ENCODE data around the gene UBE2D1.

Gene UBE2D1

DNA sequence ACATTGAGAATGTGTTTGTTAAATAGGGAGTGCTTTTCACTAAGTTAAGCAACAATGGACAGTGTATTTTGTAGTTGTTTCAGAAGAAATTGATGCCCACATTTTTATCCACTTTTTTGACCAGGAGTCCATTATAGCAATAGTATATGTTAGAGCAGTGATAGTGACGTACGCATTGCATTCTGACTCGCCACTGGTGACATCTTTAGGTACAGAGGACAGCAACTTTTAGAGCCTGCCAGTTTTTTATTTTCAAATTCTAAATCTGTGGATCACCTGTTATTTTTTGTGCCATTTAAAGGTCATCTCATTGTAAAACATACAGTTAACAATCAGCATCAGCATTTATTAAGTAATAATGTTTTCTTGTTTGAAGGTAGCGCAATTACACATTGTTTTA is 1.4 kb downstream of the UBE2D1 start:
- peak overlapping the region; percentile 83 for H3K4me3 ChIP-seq (ENCODE audit: low read depth, low read length)

DNA sequence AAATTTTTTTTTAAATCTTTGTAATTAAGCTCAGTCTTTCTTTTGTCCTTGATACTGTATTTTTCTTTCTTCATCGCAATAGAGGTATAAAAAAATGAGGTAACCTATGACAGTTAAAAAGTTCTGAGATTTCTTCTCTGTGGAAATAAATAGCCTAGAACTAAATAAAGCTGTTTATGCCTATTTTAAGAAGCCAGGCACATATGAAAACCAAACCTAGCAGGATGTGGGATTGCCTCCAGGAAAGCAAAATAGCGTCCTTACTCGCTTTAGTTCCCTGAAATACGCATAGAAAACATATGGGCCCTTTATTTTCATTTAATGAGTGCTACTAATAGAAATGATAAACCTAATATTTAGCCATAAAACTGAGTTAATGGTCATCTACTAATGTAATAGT is 6.6 kb downstream of the UBE2D1 start:
- H3K4me3 ChIP-seq (ENCODE audit: low read depth, low read length) = no peak overlapping the region

DNA sequence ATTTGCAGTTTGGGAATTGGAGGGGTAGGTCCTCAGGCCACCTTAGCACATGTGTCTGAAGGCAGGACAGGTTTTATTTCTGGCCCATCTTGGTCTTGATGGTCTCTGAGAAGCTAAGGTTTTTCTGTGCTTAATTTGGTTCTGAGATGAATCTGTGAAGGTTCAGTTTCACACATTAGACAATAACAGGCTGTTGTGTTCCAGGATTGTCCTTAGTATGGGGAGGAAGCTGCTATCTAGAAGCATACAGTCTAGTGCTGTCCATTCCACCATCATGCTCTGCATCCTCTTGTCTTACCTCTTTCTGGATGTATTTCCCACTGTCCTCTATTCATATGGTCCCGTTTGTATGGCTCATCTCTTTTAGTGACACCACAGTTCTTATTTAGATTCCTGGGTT is 7.1 kb downstream of the UBE2D1 start:
- H3K4me3 ChIP-seq (ENCODE audit: low read depth, low read length) = no peak overlapping the region

DNA sequence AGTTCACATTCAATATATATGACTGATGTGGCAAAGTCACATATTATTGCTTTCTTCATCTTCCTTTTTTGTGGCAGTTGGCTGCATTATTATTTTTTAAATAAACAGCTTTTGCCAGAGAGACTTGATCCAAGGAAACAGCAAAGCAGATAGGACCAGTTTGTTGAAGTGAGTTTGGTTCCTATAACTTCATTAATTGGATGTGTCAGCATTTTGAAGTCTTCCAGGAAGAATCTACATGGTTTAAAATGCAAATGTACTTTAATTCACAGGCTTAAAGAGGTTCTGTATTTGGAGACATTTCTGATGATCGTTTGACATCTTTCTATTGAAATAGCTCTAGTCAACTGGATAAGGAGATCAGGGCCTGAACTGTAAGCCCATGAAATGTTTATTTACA is 13.2 kb downstream of the UBE2D1 start:
- no peak overlapping the region for H3K4me3 ChIP-seq (ENCODE audit: low read depth, low read length)

DNA sequence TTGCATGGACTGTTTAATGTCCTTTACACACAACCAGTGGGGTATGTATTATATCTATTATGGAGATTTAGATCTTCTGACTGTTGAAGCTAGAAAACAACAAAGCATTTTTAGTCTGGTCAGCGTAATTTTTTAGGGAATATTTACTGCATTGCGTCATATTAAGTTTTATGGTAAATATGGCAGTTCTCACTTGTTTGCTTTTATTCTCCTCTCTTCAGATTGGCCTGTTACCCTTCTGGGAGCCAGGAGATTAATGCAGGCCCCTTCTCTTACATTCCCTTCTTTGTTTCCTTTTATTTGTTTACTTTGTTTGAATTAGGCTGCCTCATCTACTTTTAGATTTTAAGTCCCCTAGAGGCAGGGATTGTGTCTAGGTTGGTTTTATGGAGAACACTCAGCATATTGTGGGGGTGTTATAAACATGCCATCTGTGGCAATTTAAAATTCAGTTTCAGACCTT is 13.8 kb downstream of the UBE2D1 start:
- H3K4me3 ChIP-seq (ENCODE audit: low read depth, low read length) = no peak overlapping the region

DNA sequence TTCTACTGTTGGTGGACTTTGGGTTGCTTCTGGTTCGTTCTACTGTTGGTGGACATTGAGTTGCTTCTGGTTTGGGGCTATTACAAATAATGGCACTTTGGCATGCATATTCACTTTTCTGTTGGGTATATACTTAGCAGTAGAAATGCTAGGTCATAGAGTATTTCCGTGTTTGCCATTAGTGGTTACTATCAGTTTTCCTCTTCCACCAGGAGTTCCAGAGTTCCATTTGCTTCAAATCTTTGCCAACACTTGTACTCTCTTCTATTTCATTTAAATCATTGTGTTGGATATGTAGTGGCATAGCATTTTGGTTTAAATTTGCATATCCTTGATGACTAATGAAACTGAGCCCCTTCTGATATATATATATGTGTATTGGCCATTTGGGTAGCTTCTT is 15.2 kb downstream of the UBE2D1 start:
- no peak overlapping the region for H3K4me3 ChIP-seq (ENCODE audit: low read depth, low read length)

DNA sequence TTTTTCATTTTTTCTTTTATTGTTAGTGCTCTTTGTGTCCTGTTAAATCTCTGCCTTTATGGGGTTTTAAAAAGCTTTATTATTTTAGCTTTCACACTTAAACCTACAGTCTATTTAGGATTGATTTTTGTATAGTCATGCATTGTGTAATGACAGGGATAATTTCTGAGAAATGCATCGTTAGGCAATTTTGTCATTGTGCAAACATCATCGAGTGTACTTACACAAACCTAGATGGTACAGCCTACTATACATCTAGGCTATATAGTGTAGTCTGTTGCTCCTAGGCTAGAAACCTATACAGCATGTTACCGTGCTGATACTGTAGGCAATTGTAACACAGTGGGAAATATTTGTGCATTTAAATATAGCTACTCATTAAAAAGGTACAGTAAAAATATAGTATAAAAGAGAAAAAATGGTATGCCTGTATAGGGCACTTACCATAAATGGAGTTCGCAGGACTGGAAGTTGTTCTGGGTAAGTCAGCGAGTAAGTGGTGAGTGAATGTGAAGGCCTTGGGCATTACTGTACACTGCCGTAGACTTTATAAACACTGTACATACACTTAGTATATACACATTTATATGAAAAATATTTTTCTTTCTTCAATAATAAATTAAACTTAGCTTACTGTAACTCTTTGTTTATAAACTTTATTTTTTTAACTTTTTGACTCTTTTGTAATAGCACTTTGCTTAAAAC is 16.0 kb downstream of the UBE2D1 start:
- no peak overlapping the region for H3K4me3 ChIP-seq (ENCODE audit: low read depth, low read length)

DNA sequence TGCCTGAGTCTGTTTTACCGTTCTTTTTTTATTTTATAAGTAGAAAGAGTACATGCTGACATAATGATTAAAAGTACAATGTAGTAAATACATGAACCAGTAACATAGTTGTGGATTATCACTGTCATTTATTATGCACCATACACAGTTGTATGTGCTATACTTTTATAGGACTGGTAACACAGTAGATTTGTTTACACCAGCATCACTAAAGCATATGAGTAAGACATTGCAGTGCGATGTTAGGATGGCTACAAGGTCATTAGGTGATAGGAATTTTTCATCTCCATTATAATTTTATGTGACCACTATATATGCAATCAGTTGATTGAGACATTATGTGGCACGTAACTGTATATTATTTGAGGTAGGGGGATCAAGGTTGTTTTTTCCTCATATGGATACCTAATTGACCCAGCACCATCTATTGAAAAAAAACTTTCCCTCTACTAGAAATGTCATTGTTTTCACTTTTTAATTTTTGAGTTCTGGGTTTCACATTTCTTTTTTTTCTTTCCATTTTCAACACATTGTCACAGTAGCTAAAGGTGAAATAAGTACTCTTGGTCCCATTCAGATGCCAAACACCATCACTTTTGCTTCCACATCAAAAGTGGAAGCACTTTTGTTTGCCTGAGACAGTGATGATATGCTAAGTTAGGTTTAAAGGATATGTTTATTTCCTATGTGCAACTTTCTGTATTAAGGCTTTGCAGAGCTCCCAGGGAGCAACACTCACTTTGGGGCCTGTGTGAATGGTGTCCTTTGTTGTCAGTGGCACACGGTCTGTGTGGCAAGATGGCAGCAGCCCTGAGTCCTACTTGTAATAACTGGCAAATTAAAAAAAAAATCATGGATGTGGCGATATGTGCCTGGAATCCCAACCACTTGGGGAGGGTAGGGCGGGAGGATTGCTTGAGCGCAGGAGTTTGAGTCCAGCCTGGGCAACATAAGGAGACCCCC is 17.1 kb downstream of the UBE2D1 start:
- no peak overlapping the region for H3K4me3 ChIP-seq (ENCODE audit: low read depth, low read length)

DNA sequence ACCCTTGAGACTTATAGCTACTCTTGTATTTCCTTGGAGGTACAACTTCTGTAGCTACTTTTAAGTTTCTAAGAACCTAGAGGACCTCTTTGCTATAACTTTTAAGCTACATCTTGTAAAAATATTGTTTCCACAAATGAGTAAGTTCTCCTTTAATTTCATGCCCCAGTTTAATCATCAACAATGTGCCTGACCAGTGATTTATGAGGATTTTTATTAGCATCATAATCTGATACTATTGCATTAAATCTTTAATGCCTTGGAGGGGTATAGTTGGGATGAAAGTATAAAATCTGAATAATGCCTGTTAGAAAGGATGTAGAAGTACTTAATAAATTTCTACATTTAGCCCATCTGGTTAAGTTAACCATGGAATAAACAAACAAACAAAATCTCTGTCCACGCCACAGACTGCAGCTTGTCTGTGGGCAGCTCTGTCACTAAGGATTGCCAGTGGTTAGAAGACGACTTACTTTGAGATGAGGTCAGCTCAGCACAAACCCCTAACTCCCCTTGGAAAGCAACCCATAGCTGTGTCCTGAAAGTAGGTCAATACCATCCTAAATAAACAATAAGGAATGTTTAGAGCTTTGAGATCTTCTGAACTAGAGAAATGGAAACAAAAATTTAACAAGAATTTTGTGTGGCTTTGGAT is 18.3 kb downstream of the UBE2D1 start:
- H3K4me3 ChIP-seq (ENCODE audit: low read depth, low read length) = no peak overlapping the region

DNA sequence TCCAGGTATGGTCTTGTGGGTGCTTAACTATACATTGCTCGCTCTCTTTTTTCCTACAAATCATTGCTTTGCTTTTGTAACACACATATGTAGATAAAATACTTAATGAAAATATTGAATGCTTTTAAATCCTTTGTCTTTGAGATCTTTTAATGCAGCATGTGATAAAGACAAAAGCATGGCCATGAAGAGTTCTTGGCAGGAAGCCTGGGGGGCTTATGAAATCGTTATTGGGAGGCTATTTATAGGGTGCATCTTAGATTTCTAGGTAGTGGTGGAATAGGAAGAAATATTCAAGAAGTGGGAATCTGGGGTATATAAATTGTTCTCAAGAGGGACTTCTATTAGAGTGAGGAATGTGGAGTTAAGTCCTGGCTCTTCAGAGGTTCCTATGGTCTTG is 21.9 kb downstream of the UBE2D1 start:
- H3K4me3 ChIP-seq (ENCODE audit: low read depth, low read length) = no peak overlapping the region

DNA sequence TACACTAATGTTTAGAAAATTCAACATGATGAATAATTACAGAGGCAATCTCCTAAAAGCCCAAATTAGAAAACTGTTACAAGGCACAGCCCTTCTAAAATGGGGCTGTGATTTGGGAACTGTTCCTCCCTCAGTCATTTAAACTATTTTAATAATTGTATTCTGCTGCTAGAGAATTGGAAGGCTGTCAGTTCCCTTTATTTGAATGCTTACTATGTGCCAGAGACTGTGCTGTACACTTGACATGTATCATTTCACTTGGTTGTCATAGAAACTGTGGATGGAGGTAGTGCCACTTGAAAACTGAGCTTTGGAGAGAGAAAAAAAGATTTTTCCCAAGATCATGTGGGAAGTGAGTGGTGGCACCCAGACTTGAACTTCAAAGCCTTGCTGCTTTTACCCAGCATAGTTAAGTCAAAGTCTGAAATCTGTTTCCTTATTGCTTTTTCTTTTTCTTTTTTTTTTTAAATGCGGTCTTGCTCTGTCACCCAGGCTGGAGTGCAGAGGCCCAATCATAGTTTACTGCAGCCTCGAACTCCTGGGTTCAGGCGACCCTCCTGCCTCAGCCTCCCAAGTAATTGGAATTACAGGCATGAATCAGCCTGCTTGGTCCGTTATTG is 23.6 kb downstream of the UBE2D1 start:
- no peak overlapping the region for H3K4me3 ChIP-seq (ENCODE audit: low read depth, low read length)

DNA sequence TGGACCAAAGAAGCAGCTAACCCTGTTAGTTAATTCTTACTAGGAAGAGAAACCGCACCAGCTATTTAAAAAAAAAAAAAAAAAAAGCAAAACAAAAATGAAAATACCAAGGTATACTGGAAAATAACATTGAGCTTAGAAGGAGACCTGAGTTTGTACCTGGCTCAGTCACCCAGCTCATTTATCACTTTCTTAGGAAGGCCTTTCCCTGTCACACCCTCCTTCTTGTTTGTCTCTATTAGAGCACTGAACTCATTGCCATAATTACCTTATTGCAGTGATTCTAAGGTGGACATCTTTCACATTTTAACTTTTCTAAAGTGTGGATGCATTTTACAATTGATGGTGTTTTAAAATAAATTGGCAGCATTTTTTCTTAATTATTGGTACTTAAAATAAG is 24.1 kb downstream of the UBE2D1 start:
- H3K4me3 ChIP-seq (ENCODE audit: low read depth, low read length) = no peak overlapping the region

DNA sequence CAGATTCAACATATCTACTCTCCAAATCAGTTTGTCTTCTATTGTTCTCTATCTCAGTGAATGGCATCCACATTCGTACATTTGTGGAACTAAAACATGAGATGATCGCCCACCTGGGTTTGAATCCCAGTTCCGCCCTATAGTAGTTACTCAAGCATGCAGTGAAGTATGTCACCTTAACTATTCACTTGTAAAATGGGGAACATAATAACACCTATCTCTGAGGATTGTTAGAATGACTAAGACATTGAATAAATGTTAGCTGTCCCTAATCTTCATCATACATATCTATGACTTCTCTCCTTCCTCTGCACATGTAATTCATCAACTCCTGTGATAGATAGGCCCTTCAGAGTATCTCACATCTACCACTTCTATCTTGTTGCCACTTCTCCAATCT is 24.7 kb downstream of the UBE2D1 start:
- no peak overlapping the region for H3K4me3 ChIP-seq (ENCODE audit: low read depth, low read length)

DNA sequence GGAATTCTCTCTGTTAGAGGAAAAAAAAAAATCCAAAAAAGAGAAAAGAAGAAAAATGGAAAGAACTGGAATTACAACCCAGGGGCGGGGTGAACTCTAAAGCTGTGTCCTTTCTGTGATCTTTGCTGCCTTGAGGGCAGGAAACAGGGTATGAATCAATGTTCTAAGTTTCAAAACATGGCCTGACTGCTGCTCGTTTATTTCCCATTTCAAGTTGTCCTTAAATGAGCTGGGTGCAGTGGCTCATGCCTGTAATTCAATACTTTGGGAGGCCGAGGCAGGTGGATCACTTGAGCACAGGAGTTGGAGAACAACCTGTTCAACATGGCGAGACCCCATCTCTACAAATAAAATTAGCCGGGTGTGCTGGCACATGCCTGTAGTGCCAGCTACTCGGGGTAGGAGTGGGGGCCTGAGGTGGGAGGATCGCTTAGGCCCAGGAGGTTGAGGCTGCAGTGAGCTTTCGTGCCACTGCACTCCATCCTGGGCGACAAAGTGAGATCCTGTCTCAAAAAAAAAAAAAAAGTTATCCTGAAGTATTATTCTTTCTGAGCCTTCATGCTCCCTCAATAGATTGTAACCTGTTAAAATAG is 25.7 kb downstream of the UBE2D1 start:
- no peak overlapping the region for H3K4me3 ChIP-seq (ENCODE audit: low read depth, low read length)

DNA sequence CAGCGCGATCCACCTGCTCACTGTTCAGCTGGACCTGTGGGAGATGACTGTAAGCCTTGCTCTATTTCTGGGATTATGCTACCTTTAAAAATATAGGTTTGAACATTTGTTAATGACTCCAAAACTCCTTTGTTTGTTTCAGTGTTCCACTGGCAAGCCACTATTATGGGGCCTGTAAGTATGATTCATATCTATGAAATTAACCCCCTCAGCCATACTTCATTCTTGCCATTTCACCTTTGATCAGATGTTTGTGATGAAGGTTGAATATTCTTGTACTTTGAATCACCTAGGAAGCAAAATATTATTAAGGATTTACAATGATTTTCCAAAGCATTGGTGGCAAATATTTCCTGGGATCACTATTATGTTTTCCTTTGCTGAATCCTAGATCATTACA is 26.5 kb downstream of the UBE2D1 start:
- H3K4me3 ChIP-seq (ENCODE audit: low read depth, low read length) = no peak overlapping the region

DNA sequence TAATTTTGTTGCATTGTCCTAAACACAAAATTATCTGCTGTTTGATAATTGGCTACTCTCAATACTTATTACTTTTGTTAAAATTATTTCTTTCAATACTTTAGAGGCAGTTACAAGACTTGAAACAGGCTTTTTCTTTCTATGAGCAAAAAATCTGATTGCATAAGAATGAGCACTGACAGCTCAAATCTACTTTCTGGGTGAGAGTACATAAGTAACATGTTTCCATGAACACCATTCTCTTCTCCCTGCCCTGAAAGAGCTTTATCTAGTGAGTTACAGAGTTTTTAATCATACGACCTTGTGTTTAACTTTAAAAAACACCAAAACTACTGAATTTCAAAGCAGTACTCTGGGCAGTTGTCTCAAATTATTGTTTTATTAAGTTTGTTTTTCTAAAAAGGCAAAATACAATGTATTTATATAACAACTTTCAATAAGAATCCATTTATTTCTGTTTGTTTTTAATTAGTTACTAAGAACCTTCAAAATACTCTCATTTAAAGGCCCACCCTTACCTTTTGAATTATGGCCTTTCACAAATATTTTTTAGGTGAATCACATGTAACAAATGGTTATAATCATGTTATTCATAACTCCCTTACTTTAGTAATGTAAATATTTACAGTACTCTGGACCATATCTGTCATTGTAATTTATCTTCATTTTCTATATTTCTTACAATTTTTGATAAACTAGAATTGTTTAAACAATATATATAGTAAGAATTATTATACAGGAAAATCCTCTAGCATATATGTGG is 27.4 kb downstream of the UBE2D1 start:
- H3K4me3 ChIP-seq (ENCODE audit: low read depth, low read length) = no peak overlapping the region

DNA sequence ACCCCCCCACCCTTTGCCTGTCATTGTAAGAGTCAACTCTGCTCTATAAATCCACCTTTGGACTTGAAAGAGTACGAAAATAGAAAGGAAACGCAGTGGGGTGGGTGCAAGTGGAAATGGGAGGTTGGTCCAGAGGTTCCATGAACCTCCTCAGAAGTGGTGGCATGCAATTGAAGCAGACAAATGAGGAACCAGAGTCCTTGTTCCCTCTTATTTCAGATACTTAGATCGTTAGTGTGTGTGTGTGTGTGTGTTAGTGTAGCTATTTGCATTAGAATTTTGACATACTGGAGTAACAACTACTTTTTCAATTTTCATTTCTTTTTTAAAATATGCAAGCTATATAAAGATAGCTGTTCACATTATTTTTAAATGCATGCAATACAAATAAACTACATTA is 32.3 kb downstream of the UBE2D1 start:
- H3K4me3 ChIP-seq (ENCODE audit: low read depth, low read length) = no peak overlapping the region

DNA sequence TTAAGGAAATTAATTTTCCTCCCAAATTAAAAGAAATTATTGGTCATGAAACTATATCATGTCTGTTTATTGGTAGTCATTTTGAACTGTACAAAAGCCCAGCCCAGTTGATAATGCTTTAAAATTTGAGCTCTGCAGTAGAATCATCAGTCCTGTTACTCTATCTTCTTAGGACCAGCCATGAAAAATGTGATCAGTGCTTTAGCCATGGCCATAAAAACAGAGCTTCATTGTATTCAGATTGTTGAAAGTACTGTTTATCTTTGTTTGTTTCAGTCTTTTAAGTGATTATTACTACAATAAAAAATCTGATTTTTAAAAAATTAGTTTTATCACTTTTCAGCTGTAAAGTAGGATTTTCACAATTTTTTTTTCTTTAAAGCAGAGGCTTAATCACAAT is 36.7 kb downstream of the UBE2D1 start:
- no peak overlapping the region for H3K4me3 ChIP-seq (ENCODE audit: low read depth, low read length)

DNA sequence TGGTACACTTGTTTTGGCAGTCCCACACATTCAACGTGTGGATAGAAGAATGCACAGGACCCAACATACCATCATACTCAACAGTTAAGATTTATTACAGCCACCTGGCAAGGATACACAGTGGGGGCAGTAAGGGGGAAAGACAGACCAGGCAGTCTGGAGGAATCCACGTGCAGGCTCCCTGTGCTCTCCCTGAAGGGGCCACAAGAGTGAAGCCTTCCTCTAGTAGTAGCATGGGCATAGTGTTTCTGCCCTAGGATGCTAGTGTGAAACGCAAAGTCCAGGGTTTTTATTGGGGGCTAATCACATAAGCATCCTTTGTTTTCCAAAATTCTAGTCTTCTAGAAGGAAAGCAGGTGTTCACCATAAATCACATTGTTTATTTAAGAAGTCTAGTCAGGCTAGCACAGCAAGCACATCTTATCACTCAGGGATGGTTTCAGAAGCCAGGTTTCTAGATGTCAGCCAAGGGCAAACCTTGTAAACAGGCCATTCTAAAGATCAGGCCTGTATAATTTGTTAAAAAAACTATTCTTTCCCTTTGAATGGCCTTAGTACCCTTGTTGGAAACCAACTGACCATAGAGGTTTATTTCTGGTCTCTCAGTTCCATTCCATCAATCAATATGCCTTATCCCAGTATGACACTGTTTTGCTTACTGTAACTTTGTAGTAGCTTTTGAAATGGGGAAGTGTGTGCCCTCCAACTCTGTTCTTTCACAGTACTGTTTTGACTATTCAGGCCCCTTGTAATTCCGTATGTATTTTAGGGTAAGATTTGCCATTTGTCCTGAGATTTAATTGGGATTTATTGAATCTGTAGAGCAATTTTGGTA is 38.0 kb downstream of the UBE2D1 start:
- H3K4me3 ChIP-seq (ENCODE audit: low read depth, low read length) = no peak overlapping the region

All from iPS-11a (cell line).